Measurements from ENCODE around the gene NR2F2. TPM values are rescaled to one million over a fixed set of nuclear protein-coding genes. Genes with fewer than 3 reads are reported as not detected.
A peak's percentile ranks its signal among the peaks of the same experiment; 100 is the strongest.

Gene NR2F2
- total RNA-seq, 1 donor: 14.5 TPM

- Histone ChIP-seq H3K4me1 (ENCODE audit: insufficient read depth, low read length) (no peaks in the 10 kb centered on the region), H3K27me3 (ENCODE audit: insufficient read depth, low read length) (peaks cover 84% of the 10 kb centered on the region), H4K20me1 (ENCODE audit: insufficient read depth, low read length) (peaks cover 5% of the 10 kb centered on the region), H3K9me3 (ENCODE audit: low read depth, low read length) (no peaks in the 10 kb centered on the region), H3K79me2 (ENCODE audit: insufficient read depth, low read length) (peaks cover 2% of the 10 kb centered on the region), H3K27ac (ENCODE audit: low read depth, low read length) (no peak overlapping the region), H3K4me3 (ENCODE audit: insufficient read depth, low read length) (no peak overlapping the region), H2AFZ (ENCODE audit: low read length) (no peak overlapping the region), H3K4me2 (ENCODE audit: insufficient read depth, low read length) (no peak overlapping the region), H3K36me3 (ENCODE audit: insufficient read depth, low read length) (no peaks in the 10 kb centered on the region)
- DNase-seq (ENCODE audit: insufficient read length, low spot score, missing footprints): peak; percentile 72
- TF ChIP-seq CTCF (IDR thresholded peaks at IDR 0.05; ENCODE audit: extremely low read depth, low read depth, low read length): no peak
Measured at GRCh38 chr15:96362755-96363651, 32.5 kb downstream of the NR2F2 start.

GRCh38 chr15:96363707-96364106, 33.2 kb downstream of the NR2F2 start:
- H3K27ac ChIP-seq (ENCODE audit: low read depth, low read length): no peak overlapping the region
- peak; percentile 63 for DNase-seq (ENCODE audit: insufficient read length, low spot score, missing footprints)
- no peaks in the 10 kb centered on the region for H3K9me3 ChIP-seq (ENCODE audit: low read depth, low read length)
- no peaks in the 10 kb centered on the region for H3K36me3 ChIP-seq (ENCODE audit: insufficient read depth, low read length)
- H3K27me3 ChIP-seq (ENCODE audit: insufficient read depth, low read length): peaks cover 84% of the 10 kb centered on the region
- H2AFZ ChIP-seq (ENCODE audit: low read length): no peak overlapping the region
- H3K4me3 ChIP-seq (ENCODE audit: insufficient read depth, low read length): no peak overlapping the region
- no peak overlapping the region for H3K4me2 ChIP-seq (ENCODE audit: insufficient read depth, low read length)
- no peak for TF ChIP-seq CTCF (IDR thresholded peaks at IDR 0.05; ENCODE audit: extremely low read depth, low read depth, low read length)
- H3K79me2 ChIP-seq (ENCODE audit: insufficient read depth, low read length): no peaks in the 10 kb centered on the region
- H3K4me1 ChIP-seq (ENCODE audit: insufficient read depth, low read length): no peaks in the 10 kb centered on the region
- peaks cover 7% of the 10 kb centered on the region for H4K20me1 ChIP-seq (ENCODE audit: insufficient read depth, low read length)

GRCh38 chr15:96365781-96366525, 35.5 kb downstream of the NR2F2 start:
- no peak overlapping the region for H3K4me2 ChIP-seq (ENCODE audit: insufficient read depth, low read length)

More at GRCh38 chr15:96365781-96366525, 35.5 kb downstream of the NR2F2 start:
- Histone ChIP-seq H3K36me3 (ENCODE audit: insufficient read depth, low read length) (no peaks in the 10 kb centered on the region), H3K27me3 (ENCODE audit: insufficient read depth, low read length) (peaks cover 73% of the 10 kb centered on the region), H3K4me1 (ENCODE audit: insufficient read depth, low read length) (no peaks in the 10 kb centered on the region), H3K4me3 (ENCODE audit: insufficient read depth, low read length) (no peak overlapping the region), H2AFZ (ENCODE audit: low read length) (no peak overlapping the region), H3K27ac (ENCODE audit: low read depth, low read length) (no peak overlapping the region), H3K79me2 (ENCODE audit: insufficient read depth, low read length) (no peaks in the 10 kb centered on the region), H3K9me3 (ENCODE audit: low read depth, low read length) (no peaks in the 10 kb centered on the region), H4K20me1 (ENCODE audit: insufficient read depth, low read length) (peaks cover 9% of the 10 kb centered on the region)
- peak; percentile 73 for DNase-seq (ENCODE audit: insufficient read length, low spot score, missing footprints)
- no peak for TF ChIP-seq CTCF (IDR thresholded peaks at IDR 0.05; ENCODE audit: extremely low read depth, low read depth, low read length)
